ENCODE data around the gene PDGFRB. TPM values are rescaled to one million over a fixed set of nuclear protein-coding genes. Genes with fewer than 3 reads are reported as not detected.

The PDGFRB gene
- total RNA-seq, 1 donor, result 531 TPM

GRCh38 chr5:150120617-150121447 is 34.8 kb downstream of the PDGFRB start:
- H3K9me3 ChIP-seq (ENCODE audit: low read depth, low read length), result no peaks in the 10 kb centered on the region
- H3K4me2 ChIP-seq (ENCODE audit: insufficient read depth, low read length), result no peak overlapping the region
- peaks cover 95% of the 10 kb centered on the region for H3K36me3 ChIP-seq (ENCODE audit: insufficient read depth, low read length)
- no peak overlapping the region for H2AFZ ChIP-seq (ENCODE audit: low read length)
- TF ChIP-seq CTCF (IDR thresholded peaks at IDR 0.05; ENCODE audit: extremely low read depth, low read depth, low read length), result no peak
- H4K20me1 ChIP-seq (ENCODE audit: insufficient read depth, low read length), result no peaks in the 10 kb centered on the region
- DNase-seq (ENCODE audit: insufficient read length, low spot score, missing footprints), result peak; percentile 72
- H3K79me2 ChIP-seq (ENCODE audit: insufficient read depth, low read length), result no peaks in the 10 kb centered on the region
- peak overlapping the region; percentile 12 for H3K27ac ChIP-seq (ENCODE audit: low read depth, low read length)
- no peaks in the 10 kb centered on the region for H3K4me1 ChIP-seq (ENCODE audit: insufficient read depth, low read length)
- H3K27me3 ChIP-seq (ENCODE audit: insufficient read depth, low read length), result no peaks in the 10 kb centered on the region
- H3K4me3 ChIP-seq (ENCODE audit: insufficient read depth, low read length), result no peak overlapping the region

- Histone ChIP-seq H4K20me1 (ENCODE audit: insufficient read depth, low read length) (no peaks in the 10 kb centered on the region), H2AFZ (ENCODE audit: low read length) (no peak overlapping the region), H3K4me3 (ENCODE audit: insufficient read depth, low read length) (no peak overlapping the region), H3K27me3 (ENCODE audit: insufficient read depth, low read length) (no peaks in the 10 kb centered on the region), H3K4me1 (ENCODE audit: insufficient read depth, low read length) (no peaks in the 10 kb centered on the region), H3K4me2 (ENCODE audit: insufficient read depth, low read length) (no peak overlapping the region), H3K27ac (ENCODE audit: low read depth, low read length) (no peak overlapping the region), H3K79me2 (ENCODE audit: insufficient read depth, low read length) (no peaks in the 10 kb centered on the region), H3K36me3 (ENCODE audit: insufficient read depth, low read length) (peaks cover 95% of the 10 kb centered on the region), H3K9me3 (ENCODE audit: low read depth, low read length) (no peaks in the 10 kb centered on the region)
- peak; percentile 79 for DNase-seq (ENCODE audit: insufficient read length, low spot score, missing footprints)
- TF ChIP-seq CTCF (IDR thresholded peaks at IDR 0.05; ENCODE audit: extremely low read depth, low read depth, low read length), result no peak
These were observed 35.6 kb downstream of the PDGFRB start for GRCh38 chr5:150120062-150120441.

- TF ChIP-seq CTCF (IDR thresholded peaks at IDR 0.05; ENCODE audit: extremely low read depth, low read depth, low read length), result no peak
- peaks cover 97% of the 10 kb centered on the region for H3K36me3 ChIP-seq (ENCODE audit: insufficient read depth, low read length)
- H3K27ac ChIP-seq (ENCODE audit: low read depth, low read length), result no peak overlapping the region
- H2AFZ ChIP-seq (ENCODE audit: low read length), result no peak overlapping the region
- no peaks in the 10 kb centered on the region for H3K9me3 ChIP-seq (ENCODE audit: low read depth, low read length)
- H3K4me3 ChIP-seq (ENCODE audit: insufficient read depth, low read length), result no peak overlapping the region
- H4K20me1 ChIP-seq (ENCODE audit: insufficient read depth, low read length), result no peaks in the 10 kb centered on the region
- DNase-seq (ENCODE audit: insufficient read length, low spot score, missing footprints), result peak; percentile 56
- no peaks in the 10 kb centered on the region for H3K79me2 ChIP-seq (ENCODE audit: insufficient read depth, low read length)
- H3K4me1 ChIP-seq (ENCODE audit: insufficient read depth, low read length), result no peaks in the 10 kb centered on the region
- H3K27me3 ChIP-seq (ENCODE audit: insufficient read depth, low read length), result no peaks in the 10 kb centered on the region
- no peak overlapping the region for H3K4me2 ChIP-seq (ENCODE audit: insufficient read depth, low read length)
These were observed 36.1 kb downstream of the PDGFRB start for GRCh38 chr5:150119421-150120061.

GRCh38 chr5:150118561-150119229 is 37.0 kb downstream of the PDGFRB start:
- H3K79me2 ChIP-seq (ENCODE audit: insufficient read depth, low read length), result no peaks in the 10 kb centered on the region
- no peak overlapping the region for H2AFZ ChIP-seq (ENCODE audit: low read length)
- no peak overlapping the region for H3K4me2 ChIP-seq (ENCODE audit: insufficient read depth, low read length)
- no peaks in the 10 kb centered on the region for H3K9me3 ChIP-seq (ENCODE audit: low read depth, low read length)
- no peaks in the 10 kb centered on the region for H3K27me3 ChIP-seq (ENCODE audit: insufficient read depth, low read length)
- no peak overlapping the region for H3K27ac ChIP-seq (ENCODE audit: low read depth, low read length)
- peaks cover 97% of the 10 kb centered on the region for H3K36me3 ChIP-seq (ENCODE audit: insufficient read depth, low read length)
- TF ChIP-seq CTCF (IDR thresholded peaks at IDR 0.05; ENCODE audit: extremely low read depth, low read depth, low read length), result no peak
- no peaks in the 10 kb centered on the region for H4K20me1 ChIP-seq (ENCODE audit: insufficient read depth, low read length)
- H3K4me3 ChIP-seq (ENCODE audit: insufficient read depth, low read length), result no peak overlapping the region
- DNase-seq (ENCODE audit: insufficient read length, low spot score, missing footprints), result peak; percentile 55
- peaks cover 2% of the 10 kb centered on the region for H3K4me1 ChIP-seq (ENCODE audit: insufficient read depth, low read length)
